NT2/D1 (cell line): ENCODE measurements around the gene ABCG2.

Experiments used
- DNase-seq: peaks from one replicate; pipeline ENCODE4 v3.0.0-alpha.2; 2011; ENCODE audit warnings: low read depth, low spot score
- H3K27me3 ChIP-seq: 2 replicates; pipeline ENCODE4 v1.6.0; 2011; ENCODE audit warnings: mild to moderate bottlenecking; ENCODE audit not compliant: insufficient read length, insufficient read depth
- H3K36me3 ChIP-seq: 2 replicates; pipeline ENCODE4 v1.6.1; 2011; ENCODE audit warnings: mild to moderate bottlenecking, low read length, mixed read lengths; ENCODE audit not compliant: insufficient read depth, insufficient read length
- H3K4me1 ChIP-seq: 2 replicates; pipeline ENCODE4 v1.5.1; 2011; ENCODE audit not compliant: insufficient read depth, insufficient read length
- H3K4me3 ChIP-seq: 2 replicates; pipeline ENCODE4 v1.5.1; 2011; ENCODE audit warnings: low read depth; ENCODE audit not compliant: insufficient read length
- H3K9ac ChIP-seq: 2 replicates; pipeline ENCODE4 v1.6.0; 2011; ENCODE audit warnings: low read depth; ENCODE audit not compliant: insufficient read length
- H3K9me3 ChIP-seq: 2 replicates; pipeline ENCODE4 v1.5.1; 2011; ENCODE audit warnings: mild to moderate bottlenecking, low read length; ENCODE audit not compliant: insufficient read depth
- SUZ12 ChIP-seq: IDR thresholded peaks from 2 replicates; pipeline ENCODE4 v1.6.1; 2011; ENCODE audit not compliant: insufficient read length, insufficient read depth; ENCODE audit errors: extremely low read depth
- YY1 ChIP-seq: IDR thresholded peaks from 2 replicates; pipeline ENCODE4 v1.6.1; 2011; ENCODE audit not compliant: insufficient read length, insufficient read depth
- ZNF274 ChIP-seq: IDR thresholded peaks from 2 replicates; pipeline ENCODE4 v1.6.1; 2011; ENCODE audit warnings: mild to moderate bottlenecking, low read depth, low read length

Gene ABCG2

GRCh38 chr4:88196013-88196365 is 37.5 kb upstream of the ABCG2 start:
- no peak for DNase-seq

GRCh38 chr4:88195328-88196012 is 37.0 kb upstream of the ABCG2 start:
- no peak for TF ChIP-seq ZNF274
- no peaks in the 10 kb centered on the region for H3K4me1 ChIP-seq

More at GRCh38 chr4:88196013-88196365, 37.5 kb upstream of the ABCG2 start:
- Histone ChIP-seq H3K9me3 (no peaks in the 10 kb centered on the region), H3K4me1 (no peaks in the 10 kb centered on the region), H3K4me3 (no peak overlapping the region), H3K36me3 (no peaks in the 10 kb centered on the region), H3K9ac (no peak overlapping the region), H3K27me3 (no peaks in the 10 kb centered on the region)
- TF ChIP-seq SUZ12 (no peak), YY1 (no peak), ZNF274 (no peak)

GRCh38 chr4:88191404-88191803 is 33.0 kb upstream of the ABCG2 start:
- Histone ChIP-seq H3K4me1 (no peaks in the 10 kb centered on the region), H3K9ac (no peak overlapping the region), H3K9me3 (no peaks in the 10 kb centered on the region), H3K27me3 (no peaks in the 10 kb centered on the region), H3K4me3 (no peak overlapping the region), H3K36me3 (no peaks in the 10 kb centered on the region)
- TF ChIP-seq ZNF274, result no peak
- no peak for TF ChIP-seq YY1
- TF ChIP-seq SUZ12, result no peak
- DNase-seq, result no peak

More at GRCh38 chr4:88195328-88196012, 37.0 kb upstream of the ABCG2 start:
- Histone ChIP-seq H3K9ac (no peak overlapping the region), H3K27me3 (no peaks in the 10 kb centered on the region), H3K4me3 (no peak overlapping the region), H3K9me3 (no peaks in the 10 kb centered on the region), H3K36me3 (no peaks in the 10 kb centered on the region)
- DNase-seq, result no peak

- no peak overlapping the region for H3K4me3 ChIP-seq
- TF ChIP-seq YY1 (no peak), SUZ12 (no peak), ZNF274 (no peak)
- no peaks in the 10 kb centered on the region for H3K4me1 ChIP-seq
- H3K36me3 ChIP-seq, result no peaks in the 10 kb centered on the region
- no peak overlapping the region for H3K9ac ChIP-seq
- no peaks in the 10 kb centered on the region for H3K9me3 ChIP-seq
- no peak for DNase-seq
- H3K27me3 ChIP-seq, result no peaks in the 10 kb centered on the region
These were observed 31.6 kb upstream of the ABCG2 start for GRCh38 chr4:88189881-88190585.

- DNase-seq, result no peak
- no peaks in the 10 kb centered on the region for H3K27me3 ChIP-seq
- H3K9me3 ChIP-seq, result no peaks in the 10 kb centered on the region
- no peak overlapping the region for H3K4me3 ChIP-seq
- no peak overlapping the region for H3K9ac ChIP-seq
- no peaks in the 10 kb centered on the region for H3K4me1 ChIP-seq
- no peaks in the 10 kb centered on the region for H3K36me3 ChIP-seq
- no peak for TF ChIP-seq YY1
- TF ChIP-seq ZNF274, result no peak
- no peak for TF ChIP-seq SUZ12
These were observed 30.9 kb upstream of the ABCG2 start for GRCh38 chr4:88189418-88189738.

- DNase-seq, result no peak
- TF ChIP-seq YY1 (no peak), ZNF274 (no peak), SUZ12 (no peak)
- H3K4me1 ChIP-seq, result no peaks in the 10 kb centered on the region
- H3K27me3 ChIP-seq, result no peaks in the 10 kb centered on the region
- H3K4me3 ChIP-seq, result no peak overlapping the region
- no peaks in the 10 kb centered on the region for H3K36me3 ChIP-seq
- no peak overlapping the region for H3K9ac ChIP-seq
- no peaks in the 10 kb centered on the region for H3K9me3 ChIP-seq
These were observed 30.4 kb upstream of the ABCG2 start for GRCh38 chr4:88188738-88189417.

GRCh38 chr4:88187766-88188165 is 29.3 kb upstream of the ABCG2 start:
- Histone ChIP-seq H3K36me3 (no peaks in the 10 kb centered on the region), H3K4me1 (no peaks in the 10 kb centered on the region), H3K9me3 (no peaks in the 10 kb centered on the region), H3K27me3 (no peaks in the 10 kb centered on the region), H3K9ac (no peak overlapping the region), H3K4me3 (no peak overlapping the region)
- TF ChIP-seq YY1 (no peak), SUZ12 (no peak), ZNF274 (no peak)
- no peak for DNase-seq
